ENCODE data around the gene APCDD1L. TPM values are rescaled to one million over a fixed set of nuclear protein-coding genes. Genes with fewer than 3 reads are reported as not detected.
A peak's percentile ranks its signal among the peaks of the same experiment; 100 is the strongest.
"Not testable (repeated sequence)": the region's sequence is repeated elsewhere in the genome, so short reads cannot be mapped to it uniquely, and the experiment has no call there.

Gene APCDD1L
- total and polyA plus RNA-seq, 2 experiments from 2014 or later = 16.6 to 25.6 TPM

- H2AFZ ChIP-seq = no peak overlapping the region
- DNase-seq = peak; percentile 41
- H3K27me3 ChIP-seq (replicated peaks; ENCODE audit: insufficient read depth) = no peaks in the 10 kb centered on the region
- peaks cover 19% of the 10 kb centered on the region for H3K4me1 ChIP-seq (ENCODE audit: insufficient read depth)
- H4K20me1 ChIP-seq (ENCODE audit: insufficient read depth) = no peaks in the 10 kb centered on the region
- WGBS, 2 experiments (ENCODE audit: low coverage in 1 of 2, low lambda C conversion rate in 2 of 2, missing lambda C conversion rate in 2 of 2) = 77 to 85% methylated on average over 16 to 18 of the region's 18 CpGs
- no peak overlapping the region for H3K9ac ChIP-seq
- H3K9me2 ChIP-seq (ENCODE audit: insufficient read depth) = no peaks in the 10 kb centered on the region
- H3K4me3 ChIP-seq = no peak overlapping the region
- in situ Hi-C loops (cut with MboI) = no loop called here
- no peaks in the 10 kb centered on the region for H3K36me3 ChIP-seq (ENCODE audit: low read depth)
- H3K79me2 ChIP-seq (ENCODE audit: insufficient read depth) = no peaks in the 10 kb centered on the region
- no peak overlapping the region for H3K4me2 ChIP-seq (ENCODE audit: unreplicated experiment)
- H3K27ac ChIP-seq = peak overlapping the region; percentile 66
- no peaks in the 10 kb centered on the region for H3K9me3 ChIP-seq (ENCODE audit: low read depth)
- TF ChIP-seq EZH2 (IDR thresholded peaks at IDR 0.05; ENCODE audit: insufficient read depth, poor library complexity, severe bottlenecking) = no peak
- TF ChIP-seq EZH2phosphoT487 (IDR thresholded peaks at IDR 0.05; ENCODE audit: insufficient read depth, low read depth) = no peak
- peaks cover 36% of the 10 kb centered on the region for H3F3A ChIP-seq (ENCODE audit: insufficient read depth)
These were observed 27.4 kb upstream of the APCDD1L start for GRCh38 chr20:58542411-58543095.

- peaks cover 15% of the 10 kb centered on the region for H3K4me1 ChIP-seq (ENCODE audit: insufficient read depth)
- DNase-seq = peak; percentile 68
- WGBS, 2 experiments (ENCODE audit: low coverage in 1 of 2, low lambda C conversion rate in 2 of 2, missing lambda C conversion rate in 2 of 2) = 30 to 33% methylated on average over 2 to 4 of the region's 6 CpGs
These were observed 26.8 kb upstream of the APCDD1L start for GRCh38 chr20:58542034-58542410.

GRCh38 chr20:58538752-58539151 is 23.6 kb upstream of the APCDD1L start:
- Histone ChIP-seq H3K9me3 (ENCODE audit: low read depth) (no peaks in the 10 kb centered on the region), H3K27ac (peak overlapping the region; percentile 29; the same call in 1 of the 2 replicates), H3K4me3 (no peak overlapping the region), H2AFZ (no peak overlapping the region), H3K27me3 (replicated peaks; ENCODE audit: insufficient read depth) (no peaks in the 10 kb centered on the region), H3F3A (ENCODE audit: insufficient read depth) (peaks cover 29% of the 10 kb centered on the region), H3K4me2 (ENCODE audit: unreplicated experiment) (no peak overlapping the region), H3K79me2 (ENCODE audit: insufficient read depth) (no peaks in the 10 kb centered on the region), H3K36me3 (ENCODE audit: low read depth) (no peaks in the 10 kb centered on the region), H3K9ac (no peak overlapping the region), H3K9me2 (ENCODE audit: insufficient read depth) (no peaks in the 10 kb centered on the region), H4K20me1 (ENCODE audit: insufficient read depth) (no peaks in the 10 kb centered on the region), H3K4me1 (ENCODE audit: insufficient read depth) (peaks cover 11% of the 10 kb centered on the region)
- no peak for TF ChIP-seq EZH2 (IDR thresholded peaks at IDR 0.05; ENCODE audit: insufficient read depth, poor library complexity, severe bottlenecking)
- no peak for TF ChIP-seq EZH2phosphoT487 (IDR thresholded peaks at IDR 0.05; ENCODE audit: insufficient read depth, low read depth)
- in situ Hi-C loops (cut with MboI) = no loop called here
- peak; percentile 72 for DNase-seq
- 33 to 40% methylated on average over 2 of the region's 2 CpGs for WGBS, 2 experiments (ENCODE audit: low coverage in 1 of 2, low lambda C conversion rate in 2 of 2, missing lambda C conversion rate in 2 of 2)

More at GRCh38 chr20:58542034-58542410, 26.8 kb upstream of the APCDD1L start:
- in situ Hi-C loops (cut with MboI); H3K4me2 ChIP-seq (ENCODE audit: unreplicated experiment); H3K9me2 ChIP-seq (ENCODE audit: insufficient read depth); H3K79me2 ChIP-seq (ENCODE audit: insufficient read depth); H3K36me3 ChIP-seq (ENCODE audit: low read depth); H3K9ac ChIP-seq; H3K9me3 ChIP-seq (ENCODE audit: low read depth); H3K27me3 ChIP-seq (replicated peaks; ENCODE audit: insufficient read depth); H4K20me1 ChIP-seq (ENCODE audit: insufficient read depth); H2AFZ ChIP-seq; H3K4me3 ChIP-seq: not testable (repeated sequence)
- peaks cover 33% of the 10 kb centered on the region for H3F3A ChIP-seq (ENCODE audit: insufficient read depth)
- peak overlapping the region; percentile 66 for H3K27ac ChIP-seq

- H4K20me1 ChIP-seq (ENCODE audit: insufficient read depth) = no peaks in the 10 kb centered on the region
- DNase-seq = no peak
- H2AFZ ChIP-seq = no peak overlapping the region
- H3K27ac ChIP-seq = no peak overlapping the region
- H3K36me3 ChIP-seq (ENCODE audit: low read depth) = no peaks in the 10 kb centered on the region
- no peaks in the 10 kb centered on the region for H3K79me2 ChIP-seq (ENCODE audit: insufficient read depth)
- no peak overlapping the region for H3K9ac ChIP-seq
- H3K4me1 ChIP-seq (ENCODE audit: insufficient read depth) = 0 out of 2 replicates have a peak, but pooled peaks cover 3% of the 10 kb centered on the region
- no peaks in the 10 kb centered on the region for H3K27me3 ChIP-seq (replicated peaks; ENCODE audit: insufficient read depth)
- no peak for TF ChIP-seq EZH2 (IDR thresholded peaks at IDR 0.05; ENCODE audit: insufficient read depth, poor library complexity, severe bottlenecking)
- TF ChIP-seq EZH2phosphoT487 (IDR thresholded peaks at IDR 0.05; ENCODE audit: insufficient read depth, low read depth) = no peak
- no peaks in the 10 kb centered on the region for H3K9me3 ChIP-seq (ENCODE audit: low read depth)
- H3F3A ChIP-seq (ENCODE audit: insufficient read depth) = peaks cover 27% of the 10 kb centered on the region
- H3K4me2 ChIP-seq (ENCODE audit: unreplicated experiment) = no peak overlapping the region
- in situ Hi-C loops (cut with MboI) = no loop called here
- no peak overlapping the region for H3K4me3 ChIP-seq
- no peaks in the 10 kb centered on the region for H3K9me2 ChIP-seq (ENCODE audit: insufficient read depth)
- 74 to 83% methylated on average over 1 of the region's 1 CpG for WGBS, 2 experiments (ENCODE audit: low coverage in 1 of 2, low lambda C conversion rate in 2 of 2, missing lambda C conversion rate in 2 of 2)
These were observed 22.6 kb upstream of the APCDD1L start for GRCh38 chr20:58537831-58538230.
